PFSK-1 (cell line): ENCODE measurements around the gene GAGE10.

ENCODE experiments used
- FOXP2 ChIP-seq: optimal IDR thresholded peaks from 2 replicates; pipeline ENCODE3; 2011; ENCODE audit warnings: borderline replicate concordance, control low read depth, inconsistent platforms; ENCODE audit not compliant: insufficient read depth; ENCODE audit errors: extremely low read length, extremely low read depth
- POLR2AphosphoS5 ChIP-seq: IDR thresholded peaks from 2 replicates; pipeline ENCODE4 v1.6.1; 2012; ENCODE audit warnings: low read depth, mild to moderate bottlenecking, control low read depth, low read length, moderate library complexity
- REST ChIP-seq, 2 experiments: IDR thresholded peaks; 2 replicates each; pipeline versions ENCODE4 v1.6.1 to v1.8.0; 2011 to 2012; ENCODE audit warnings: low read depth in 2 of 2, low read length in 2 of 2, control low read depth in 1 of 2, inconsistent platforms in 1 of 2, mild to moderate bottlenecking in 1 of 2, moderate library complexity in 1 of 2; ENCODE audit not compliant: insufficient read depth in 1 of 2
- SIN3A ChIP-seq: IDR thresholded peaks from 2 replicates; pipeline ENCODE4 v1.6.1; 2012; ENCODE audit warnings: mild to moderate bottlenecking, low read length, moderate library complexity, borderline replicate concordance; ENCODE audit not compliant: insufficient read depth
- TAF1 ChIP-seq: IDR thresholded peaks from 2 replicates; pipeline ENCODE4 v1.6.1; 2012; ENCODE audit warnings: low read length, control low read depth, borderline replicate concordance; ENCODE audit not compliant: insufficient read depth

GRCh38 chrX:49292400-49293362, 10.8 kb upstream of the GAGE10 start:
- TF ChIP-seq POLR2AphosphoS5: no peak
- no peak for TF ChIP-seq TAF1
- TF ChIP-seq REST (IDR thresholded peaks at IDR 0.05; ENCODE audit: insufficient read depth in 1 of 2, low read depth in 2 of 2, low read length in 2 of 2): no peak
- TF ChIP-seq SIN3A: no peak
- no peak for TF ChIP-seq FOXP2
